IPS-NIHi11 (cell line): ENCODE measurements around the gene DNAH10.

Experiments
- DNase-seq: peaks from one replicate; pipeline ENCODE4 v3.0.0; 2012; ENCODE audit warnings: mixed read lengths, low spot score

The DNAH10 gene

GRCh38 chr12:123843912-123844748, 82.0 kb downstream of the DNAH10 start:
- DNase-seq: no peak

GRCh38 chr12:123845881-123846280, 83.8 kb downstream of the DNAH10 start:
- no peak for DNase-seq

GRCh38 chr12:123846340-123846739, 84.2 kb downstream of the DNAH10 start:
- no peak for DNase-seq

- no peak for DNase-seq
These were observed 84.9 kb downstream of the DNAH10 start for GRCh38 chr12:123847019-123847418.

GRCh38 chr12:123847876-123848275, 85.8 kb downstream of the DNAH10 start:
- no peak for DNase-seq

GRCh38 chr12:123849517-123849916, 87.4 kb downstream of the DNAH10 start:
- DNase-seq: no peak

- DNase-seq: no peak
These were observed 88.4 kb downstream of the DNAH10 start for GRCh38 chr12:123850246-123851134.

- DNase-seq: no peak
These were observed 91.4 kb downstream of the DNAH10 start for GRCh38 chr12:123853396-123854070.

GRCh38 chr12:123854232-123854631, 92.1 kb downstream of the DNAH10 start:
- DNase-seq: no peak

GRCh38 chr12:123854918-123855317, 92.8 kb downstream of the DNAH10 start:
- peak; percentile 28 for DNase-seq

- DNase-seq: no peak
These were observed 94.6 kb downstream of the DNAH10 start for GRCh38 chr12:123856681-123857080.

GRCh38 chr12:123858176-123858575, 96.1 kb downstream of the DNAH10 start:
- no peak for DNase-seq

- peak; percentile 51 for DNase-seq
These were observed 96.9 kb downstream of the DNAH10 start for GRCh38 chr12:123859035-123859434.

- no peak for DNase-seq
These were observed 98.3 kb downstream of the DNAH10 start for GRCh38 chr12:123860377-123860776.

GRCh38 chr12:123861392-123861791, 99.3 kb downstream of the DNAH10 start:
- DNase-seq: no peak

GRCh38 chr12:123867141-123867540, 105.0 kb downstream of the DNAH10 start:
- no peak for DNase-seq

- no peak for DNase-seq
These were observed 106.7 kb downstream of the DNAH10 start for GRCh38 chr12:123868791-123869190.

- DNase-seq: no peak
These were observed 111.7 kb downstream of the DNAH10 start for GRCh38 chr12:123873793-123874192.

- no peak for DNase-seq
These were observed 115.9 kb downstream of the DNAH10 start for GRCh38 chr12:123877968-123878367.

GRCh38 chr12:123879101-123879500, 117.0 kb downstream of the DNAH10 start:
- no peak for DNase-seq

GRCh38 chr12:123879691-123880090, 117.6 kb downstream of the DNAH10 start:
- no peak for DNase-seq

- DNase-seq: no peak
These were observed 120.1 kb downstream of the DNAH10 start for GRCh38 chr12:123882161-123882705.
